HUDEP-2 (cell line): ENCODE results near the gene MCC.

ENCODE experiments used
- DNase-seq, 76 experiments: peaks; one replicate each; lab custom pipeline; 2025; ENCODE audit not compliant: unreplicated experiment in 76 of 76; lab: John Stamatoyannopoulos, UW

MCC gene

GRCh38 chr5:113255579-113256386, 232.5 kb downstream of the MCC start:
- no peak for DNase-seq

- DNase-seq: no peak
Measured at GRCh38 chr5:113255105-113255504, 233.1 kb downstream of the MCC start.

GRCh38 chr5:113253037-113253436, 235.2 kb downstream of the MCC start:
- no peak for DNase-seq

GRCh38 chr5:113252066-113252465, 236.2 kb downstream of the MCC start:
- no peak for DNase-seq

- DNase-seq: no peak
Measured at GRCh38 chr5:113250341-113250953, 237.8 kb downstream of the MCC start.

- no peak for DNase-seq
Measured at GRCh38 chr5:113249206-113249605, 239.0 kb downstream of the MCC start.

- no peak for DNase-seq
Measured at GRCh38 chr5:113246361-113246870, 241.8 kb downstream of the MCC start.

- DNase-seq: no peak
Measured at GRCh38 chr5:113245427-113246225, 242.6 kb downstream of the MCC start.

- no peak for DNase-seq
Measured at GRCh38 chr5:113244966-113245365, 243.3 kb downstream of the MCC start.

GRCh38 chr5:113243349-113243664, 244.9 kb downstream of the MCC start:
- no peak for DNase-seq

GRCh38 chr5:113242481-113243348, 245.5 kb downstream of the MCC start:
- peak in 1 of 76 experiments; percentile 3 for DNase-seq

- DNase-seq: no peak
Measured at GRCh38 chr5:113240951-113241726, 247.1 kb downstream of the MCC start.

- no peak for DNase-seq
Measured at GRCh38 chr5:113240032-113240431, 248.2 kb downstream of the MCC start.

GRCh38 chr5:113237893-113238292, 250.4 kb downstream of the MCC start:
- DNase-seq: no peak

- no peak for DNase-seq
Measured at GRCh38 chr5:113236536-113237288, 251.5 kb downstream of the MCC start.

GRCh38 chr5:113235884-113236283, 252.4 kb downstream of the MCC start:
- DNase-seq: no peak

- no peak for DNase-seq
Measured at GRCh38 chr5:113234546-113234945, 253.7 kb downstream of the MCC start.

- DNase-seq: no peak
Measured at GRCh38 chr5:113233606-113234005, 254.6 kb downstream of the MCC start.

GRCh38 chr5:113232667-113233066, 255.6 kb downstream of the MCC start:
- DNase-seq: peak in 1 of 76 experiments; percentile 0
